Neuronal stem cell (in vitro differentiated cells): ENCODE data around the gene TMEM179B.
"Not testable (repeated sequence)": the region's sequence is repeated elsewhere in the genome, so short reads cannot be mapped to it uniquely, and the experiment has no call there.

Experiments used
- DNase-seq: peaks from one replicate; pipeline ENCODE4 v3.0.0-alpha.2; 2013; ENCODE audit warnings: low spot score
- H2AFZ ChIP-seq: one replicate; pipeline ENCODE4 v1.6.1; 2013; ENCODE audit warnings: mild to moderate bottlenecking, low read length, inconsistent platforms
- H2AK5ac ChIP-seq: 2 replicates; pipeline ENCODE4 v1.6.1; 2013; ENCODE audit warnings: low read depth, mild to moderate bottlenecking, inconsistent platforms, low read length, moderate library complexity, mixed read lengths
- H2BK120ac ChIP-seq: 2 replicates; pipeline ENCODE4 v1.6.1; 2013; ENCODE audit warnings: low read depth, mild to moderate bottlenecking, inconsistent platforms, low read length, moderate library complexity, mixed read lengths
- H2BK12ac ChIP-seq: one replicate; pipeline ENCODE4 v1.6.1; 2013; ENCODE audit warnings: low read length, inconsistent platforms
- H2BK15ac ChIP-seq: 2 replicates; pipeline ENCODE4 v1.6.1; 2013; ENCODE audit warnings: mild to moderate bottlenecking, low read length, inconsistent platforms, mixed read lengths
- H2BK5ac ChIP-seq: one replicate; pipeline ENCODE4 v1.6.1; 2013; ENCODE audit warnings: inconsistent platforms, mild to moderate bottlenecking, low read length, moderate library complexity
- H3K14ac ChIP-seq: one replicate; pipeline ENCODE4 v1.6.1; 2013; ENCODE audit warnings: low read length, inconsistent platforms
- H3K18ac ChIP-seq: 2 replicates; pipeline ENCODE4 v1.6.1; 2013; ENCODE audit warnings: low read length, inconsistent platforms
- H3K23ac ChIP-seq: 2 replicates; pipeline ENCODE4 v1.6.1; 2013; ENCODE audit warnings: low read depth, mild to moderate bottlenecking, mixed read lengths, low read length, inconsistent platforms; ENCODE audit not compliant: poor library complexity
- H3K27ac ChIP-seq: replicated peaks from 3 replicates; pipeline ENCODE4 v1.5.1; 2013; ENCODE audit warnings: low read length, inconsistent platforms
- H3K27me3 ChIP-seq, 3 experiments: 2 replicates each; pipeline ENCODE4 v1.6.1; 2013; ENCODE audit warnings: low read length in 3 of 3, mild to moderate bottlenecking in 2 of 3, inconsistent platforms in 1 of 3, low read depth in 1 of 3, mixed read lengths in 1 of 3, moderate library complexity in 1 of 3; ENCODE audit not compliant: control insufficient read depth in 3 of 3, insufficient read depth in 3 of 3
- H3K36me3 ChIP-seq, 2 donors: replicated peaks in 1 of 2; 2 replicates each; pipeline ENCODE4 v1.6.1; 2013; ENCODE audit warnings: low read length in 2 of 2; ENCODE audit not compliant: control insufficient read depth in 2 of 2, insufficient read depth in 2 of 2
- H3K4ac ChIP-seq: 2 replicates; pipeline ENCODE4 v1.6.1; 2013; ENCODE audit warnings: inconsistent platforms, mild to moderate bottlenecking, low read length, moderate library complexity
- H3K4me1 ChIP-seq, 2 donors: 1 replicate in 1 of 2; 2 replicates in 1 of 2; pipeline ENCODE4 v1.6.1; 2013; ENCODE audit warnings: low read length in 2 of 2, low read depth in 1 of 2; ENCODE audit not compliant: control insufficient read depth in 2 of 2, insufficient read depth in 1 of 2
- H3K4me2 ChIP-seq: one replicate; pipeline ENCODE4 v1.6.1; 2013; ENCODE audit warnings: mild to moderate bottlenecking, low read length, inconsistent platforms; ENCODE audit not compliant: insufficient read depth, poor library complexity, severe bottlenecking
- H3K4me3 ChIP-seq, 2 donors: 2 replicates each; pipeline ENCODE4 v1.5.1; 2013; ENCODE audit warnings: low read length in 2 of 2, mild to moderate bottlenecking in 2 of 2, inconsistent platforms in 1 of 2, moderate library complexity in 1 of 2
- H3K79me1 ChIP-seq: one replicate; pipeline ENCODE4 v1.6.1; 2013; ENCODE audit warnings: low read depth, mild to moderate bottlenecking, inconsistent platforms, low read length, moderate library complexity
- H3K9ac ChIP-seq: one replicate; pipeline ENCODE4 v1.6.1; 2013; ENCODE audit warnings: mild to moderate bottlenecking, low read depth, low read length, inconsistent platforms; ENCODE audit not compliant: poor library complexity
- H3K9me3 ChIP-seq, 2 donors: replicated peaks in 1 of 2; 2 replicates each; pipeline versions ENCODE3 to v1.6.1; 2013; ENCODE audit warnings: low read length in 2 of 2, mild to moderate bottlenecking in 2 of 2, inconsistent platforms in 1 of 2, low read depth in 1 of 2, mixed read lengths in 1 of 2, moderate library complexity in 1 of 2; ENCODE audit not compliant: control insufficient read depth in 2 of 2, insufficient read depth in 1 of 2
- H4K8ac ChIP-seq: one replicate; pipeline ENCODE4 v1.6.1; 2013; ENCODE audit warnings: low read depth, mild to moderate bottlenecking, inconsistent platforms, low read length, moderate library complexity
- H4K91ac ChIP-seq: one replicate; pipeline ENCODE4 v1.6.1; 2013; ENCODE audit warnings: low read length, low read depth, mild to moderate bottlenecking, inconsistent platforms; ENCODE audit not compliant: poor library complexity
- WGBS, 2 donors: extraction: QIAGEN DNeasy Blood & Tissue Kit; methylation state at CpG; one replicate each; pipeline ENCODE4 v1.1.7; 2013; ENCODE audit warnings: missing lambda C conversion rate in 2 of 2, mixed read lengths in 1 of 2; ENCODE audit not compliant: insufficient read length in 2 of 2, insufficient replicate concordance in 1 of 2; ENCODE audit errors: extremely low coverage in 2 of 2; 5-methylcytosine and 5-hydroxymethylcytosine counted together

TMEM179B gene

GRCh38 chr11:62828130-62828529, 40.9 kb downstream of the TMEM179B start:
- not testable (repeated sequence) for H2BK12ac ChIP-seq, DNase-seq, H3K4ac ChIP-seq, H2AK5ac ChIP-seq, H3K27me3 ChIP-seq, H2BK15ac ChIP-seq, H3K79me1 ChIP-seq, H3K4me3 ChIP-seq, H3K23ac ChIP-seq, H2BK5ac ChIP-seq, H3K9ac ChIP-seq, H2BK120ac ChIP-seq, H4K91ac ChIP-seq, H2AFZ ChIP-seq, H3K4me1 ChIP-seq, H4K8ac ChIP-seq, H3K18ac ChIP-seq, H3K14ac ChIP-seq, H3K4me2 ChIP-seq, H3K27ac ChIP-seq, H3K9me3 ChIP-seq
- H3K36me3 ChIP-seq: peaks cover 25 to 54% of the 10 kb centered on the region in 2 donors
- no CpG with 5 or more reads among the region's 8 CpGs for WGBS, 2 donors

- H4K91ac ChIP-seq: no peak overlapping the region
- DNase-seq: no peak
These were observed 43.8 kb downstream of the TMEM179B start for GRCh38 chr11:62830904-62831519.

GRCh38 chr11:62831520-62832335, 44.5 kb downstream of the TMEM179B start, which contains the start of gene STX5:
TSS of gene STX5 (minus strand) at chr11:62832051. CDS start at chr11:62831243, 808 bp downstream.
- WGBS, 2 donors: no CpG with 5 or more reads among the region's 65 CpGs
- H2AFZ ChIP-seq: peak within 1 kb of the TSS; percentile 97
- H3K4me1 ChIP-seq: peaks cover 3 to 7% of the 10 kb centered on the region in 2 donors
- peak within 1 kb of the TSS; percentile 99 for H3K18ac ChIP-seq
- peak within 1 kb of the TSS; percentile 54 for H4K8ac ChIP-seq
- peak within 1 kb of the TSS; percentile 98 for H3K23ac ChIP-seq
- H3K9me3 ChIP-seq: no peaks in the 10 kb centered on the region
- peak within 1 kb of the TSS; percentile 34 for H2BK12ac ChIP-seq
- H3K27me3 ChIP-seq: no peaks in the 10 kb centered on the region
- DNase-seq: peak; percentile 99
- H2BK5ac ChIP-seq: peak within 1 kb of the TSS; percentile 91
- H3K14ac ChIP-seq: peak within 1 kb of the TSS; percentile 83
- H3K4me3 ChIP-seq: peak within 1 kb of the TSS; percentile 70 to 95
- H4K91ac ChIP-seq: no peak within 1 kb of the TSS
- H3K4ac ChIP-seq: peak within 1 kb of the TSS; percentile 42
- peaks cover 34 to 57% of the 10 kb centered on the region in 2 donors for H3K36me3 ChIP-seq
- H3K9ac ChIP-seq: peak within 1 kb of the TSS; percentile 96
- H3K4me2 ChIP-seq: peak within 1 kb of the TSS; percentile 92
- peak within 1 kb of the TSS; percentile 93 for H3K27ac ChIP-seq
- peaks cover 7% of the 10 kb centered on the region for H3K79me1 ChIP-seq
- peak within 1 kb of the TSS; percentile 94 for H2BK15ac ChIP-seq
- H2BK120ac ChIP-seq: peak within 1 kb of the TSS; percentile 93
- peak within 1 kb of the TSS; percentile 95 for H2AK5ac ChIP-seq

More at GRCh38 chr11:62830904-62831519, 43.8 kb downstream of the TMEM179B start:
- Histone ChIP-seq H3K14ac (no peak overlapping the region), H3K4me2 (peak overlapping the region; percentile 82), H3K27me3 (no peaks in the 10 kb centered on the region), H3K79me1 (peaks cover 7% of the 10 kb centered on the region), H3K27ac (peak overlapping the region; percentile 93), H2AFZ (peak overlapping the region; percentile 97), H2BK120ac (no peak overlapping the region), H3K9ac (peak overlapping the region; percentile 92), H3K4me3 (peak overlapping the region; percentile 70 to 95), H3K4ac (peak overlapping the region; percentile 42), H3K4me1 (peaks cover 3 to 7% of the 10 kb centered on the region in 2 donors), H2BK15ac (no peak overlapping the region), H2AK5ac (no peak overlapping the region), H3K36me3 (peaks cover 28 to 54% of the 10 kb centered on the region in 2 donors), H2BK5ac (peak overlapping the region; percentile 79), H3K23ac (peak overlapping the region; percentile 92), H2BK12ac (no peak overlapping the region), H3K18ac (peak overlapping the region; percentile 98), H3K9me3 (no peaks in the 10 kb centered on the region), H4K8ac (peak overlapping the region; percentile 54)
- WGBS, 2 donors: no CpG with 5 or more reads among the region's 33 CpGs
